AG04450 (cell line): ENCODE data around the gene YDJC. TPM values are rescaled to one million over a fixed set of nuclear protein-coding genes. Genes with fewer than 3 reads are reported as not detected.
"Not testable (repeated sequence)": the region's sequence is repeated elsewhere in the genome, so short reads cannot be mapped to it uniquely, and the experiment has no call there.

Experiments
- CTCF ChIA-PET: fragments of 300-600, 350-600 bp; formaldehyde crosslinking; extraction: SDS; loops from one replicate; lab custom pipeline; 2022; ENCODE audit warnings: antibody characterized with exemption, inconsistent platforms; lab: Charles Lee
- POLR2A ChIA-PET: fragments of 350-600 bp; formaldehyde crosslinking; extraction: SDS; loops from one replicate; lab custom pipeline; 2021; ENCODE audit warnings: antibody characterized with exemption, inconsistent platforms; lab: Yijun Ruan, JAX
- DNase-seq: peaks from one replicate; pipeline ENCODE4 v3.0.0-alpha.2; 2011; ENCODE audit warnings: low read depth, low spot score
- H3K27ac ChIP-seq: one replicate; pipeline ENCODE4 v1.5.1; 2012; ENCODE audit warnings: low read depth, low read length, control low read depth
- H3K27me3 ChIP-seq: one replicate; pipeline ENCODE4 v1.6.0; 2012; ENCODE audit warnings: low read length; ENCODE audit not compliant: control insufficient read depth, insufficient read depth
- H3K4me3 ChIP-seq: 2 replicates; pipeline ENCODE4 v1.5.1; 2011; ENCODE audit warnings: mild to moderate bottlenecking, low read depth, low read length, control low read depth
- H3K9me3 ChIP-seq: 2 replicates; pipeline ENCODE4 v1.5.1; 2012; ENCODE audit warnings: low read length; ENCODE audit not compliant: control insufficient read depth, insufficient read depth
- CTCF ChIP-seq: IDR thresholded peaks from 2 replicates; pipeline ENCODE4 v1.5.1; 2011; ENCODE audit warnings: low read depth, low read length, control low read depth, inconsistent platforms
- polyA plus RNA-seq: library from polyadenylated mRNA; depleted of rRNA; stranded (reverse); fragments of >200 nt; gene quantifications from 2 replicates; pipeline ENCODE4 v1.2.3, GENCODE V29; 2011

Gene YDJC
- polyA plus RNA-seq, 1 experiment, result 9.0 TPM

DNA sequence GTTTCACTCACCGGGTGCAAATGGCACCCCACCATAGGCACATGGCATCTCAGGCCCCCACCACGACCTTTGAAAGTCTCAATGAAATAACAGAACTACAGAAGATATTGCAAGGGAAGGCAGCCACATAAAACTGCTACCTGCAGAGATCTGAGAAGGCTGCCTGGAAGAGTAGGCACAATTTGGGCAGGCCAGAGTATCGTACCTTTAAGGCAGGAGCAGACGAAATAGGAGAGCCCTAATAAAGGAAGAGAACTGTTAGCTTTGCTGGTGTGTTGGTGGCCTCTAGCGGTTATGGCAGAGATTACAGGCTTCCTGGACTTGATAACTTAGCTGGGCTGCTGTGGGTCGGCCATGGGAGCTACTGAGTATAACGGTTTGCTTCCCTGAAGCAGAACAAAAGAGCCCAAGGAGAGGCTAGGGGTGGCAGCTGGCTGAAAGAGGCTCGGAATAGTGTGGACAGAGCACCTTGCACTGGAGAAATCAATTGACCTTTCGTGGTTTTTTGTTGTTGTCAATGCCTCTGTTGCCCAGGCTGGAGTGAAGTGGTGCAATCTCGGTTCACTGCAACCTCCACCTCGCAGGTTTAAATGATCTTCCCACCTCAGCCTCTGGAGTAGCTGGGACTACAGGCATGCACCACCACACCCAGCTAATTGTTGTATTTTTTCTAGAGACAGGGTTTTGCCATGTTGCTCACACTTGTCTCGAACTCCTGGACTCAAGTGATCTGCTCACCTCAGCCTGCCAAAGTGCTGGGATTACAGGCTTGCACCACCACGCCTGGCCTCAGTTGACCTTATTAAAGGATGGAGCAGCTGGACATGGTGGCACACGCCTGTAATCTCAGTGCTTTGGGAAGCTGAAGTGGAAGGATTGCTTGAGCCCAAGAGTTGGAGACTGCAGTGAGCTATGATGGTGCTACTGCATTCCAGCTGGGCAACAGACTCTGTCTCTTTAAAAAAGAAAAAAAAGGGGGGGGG is 17.1 kb upstream of the YDJC start:
- peak; percentile 93 for TF ChIP-seq CTCF
- H3K4me3 ChIP-seq, result no peak overlapping the region
- no peaks in the 10 kb centered on the region; the same call in 1 of the 2 replicates for H3K9me3 ChIP-seq
- ChIA-PET CTCF (interaction anchor here (0.6 to 2.1 kb wide), 22 partner anchors 9 to 544 kb away, joined by 3 to 8 read pairs (median 4); partner anchors contain the start of genes PPIL2 and YDJC), POLR2A (interaction anchor here (0.6 to 1.5 kb wide), 3 partner anchors 11 to 632 kb away, joined by 3 to 5 read pairs (median 4); partner anchors contain the start of genes P2RX6 and YDJC)
- H3K27me3 ChIP-seq, result no peaks in the 10 kb centered on the region
- no peak overlapping the region for H3K27ac ChIP-seq
- peak; percentile 56 for DNase-seq

- H3K27ac ChIP-seq, result not testable (repeated sequence)
- ChIA-PET CTCF (interaction anchor here (0.6 to 0.9 kb wide), 3 partner anchors 20 to 193 kb away, joined by 3 read pairs; no protein-coding TSS in a partner anchor), POLR2A (interaction anchor here (0.7 kb wide), 1 partner anchor 44 kb away, joined by 7 read pairs; no protein-coding TSS in a partner anchor)
Observed at GRCh38 chr22:21645513-21645912, 15.7 kb upstream of the YDJC start.

DNA sequence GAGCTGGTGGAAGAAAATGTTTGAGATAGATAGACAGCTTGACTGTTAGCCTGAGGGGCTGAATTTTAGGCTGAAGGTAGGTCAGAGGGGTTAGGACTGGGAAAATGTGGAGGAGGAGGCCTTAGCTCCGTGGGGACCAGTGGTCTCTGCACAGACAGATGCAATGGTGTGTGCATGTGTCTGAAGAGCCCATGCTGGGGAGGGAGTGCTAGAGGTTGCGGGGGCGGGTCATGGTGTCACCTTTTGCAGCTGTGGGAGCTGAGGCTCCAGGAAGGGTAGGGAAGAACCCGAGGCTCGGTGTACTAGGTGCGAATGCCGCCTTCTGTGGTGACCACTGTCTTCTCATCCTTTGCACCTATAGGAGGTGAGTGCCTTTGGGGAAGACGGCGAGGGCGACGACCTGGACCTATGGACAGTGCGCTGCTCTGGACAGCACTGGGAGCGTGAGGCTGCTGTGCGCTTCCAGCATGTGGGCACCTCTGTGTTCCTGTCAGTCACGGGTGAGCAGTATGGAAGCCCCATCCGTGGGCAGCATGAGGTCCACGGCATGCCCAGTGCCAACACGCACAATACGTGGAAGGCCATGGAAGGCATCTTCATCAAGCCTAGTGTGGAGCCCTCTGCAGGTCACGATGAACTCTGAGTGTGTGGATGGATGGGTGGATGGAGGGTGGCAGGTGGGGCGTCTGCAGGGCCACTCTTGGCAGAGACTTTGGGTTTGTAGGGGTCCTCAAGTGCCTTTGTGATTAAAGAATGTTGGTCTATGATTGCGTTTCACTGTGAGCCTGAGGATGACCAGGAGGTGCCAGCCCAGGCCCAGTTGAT is 13.9 kb upstream of the YDJC start:
- Histone ChIP-seq H3K27ac (no peak overlapping the region), H3K4me3 (peak overlapping the region; percentile 86), H3K9me3 (no peaks in the 10 kb centered on the region; the same call in 1 of the 2 replicates), H3K27me3 (no peaks in the 10 kb centered on the region)
- no peak for DNase-seq
- ChIA-PET CTCF (interaction anchor here (0.9 to 3.2 kb wide), 3 partner anchors 14 to 87 kb away, joined by 3 to 43 read pairs (median 3); partner anchors contain the start of gene YDJC), POLR2A (interaction anchor here (0.5 to 2.6 kb wide), 2 partner anchors 15 to 686 kb away, joined by 3 to 11 read pairs; no protein-coding TSS in a partner anchor)
- TF ChIP-seq CTCF, result no peak

More at GRCh38 chr22:21645513-21645912, 15.7 kb upstream of the YDJC start:
- H3K9me3 ChIP-seq, DNase-seq, H3K27me3 ChIP-seq, H3K4me3 ChIP-seq: not testable (repeated sequence)

GRCh38 chr22:21642584-21643448 is 13.0 kb upstream of the YDJC start:
- POLR2A ChIA-PET, result interaction anchor here (2.6 kb wide), 1 partner anchor 14 kb away, joined by 11 read pairs; no protein-coding TSS in a partner anchor

More at GRCh38 chr22:21642584-21643448, 13.0 kb upstream of the YDJC start:
- peak overlapping the region; percentile 86 for H3K4me3 ChIP-seq
- DNase-seq, result no peak
- peak; percentile 62 for TF ChIP-seq CTCF
- H3K27me3 ChIP-seq, result no peaks in the 10 kb centered on the region
- CTCF ChIA-PET, result interaction anchor here (0.6 to 3.2 kb wide), 8 partner anchors 9 to 86 kb away, joined by 3 to 43 read pairs (median 3); partner anchors contain the start of gene YDJC
- H3K9me3 ChIP-seq, result no peaks in the 10 kb centered on the region; the same call in 1 of the 2 replicates
- peak overlapping the region; percentile 21 for H3K27ac ChIP-seq
